SW 1271 (cell line): ENCODE measurements around the gene AHSG.
A peak's percentile ranks its signal among the peaks of the same experiment; 100 is the strongest.

Experiments
- DNase-seq, 2 experiments: peaks; one replicate each; lab custom pipeline; 2025; lab: John Stamatoyannopoulos, UW

Gene AHSG

DNA sequence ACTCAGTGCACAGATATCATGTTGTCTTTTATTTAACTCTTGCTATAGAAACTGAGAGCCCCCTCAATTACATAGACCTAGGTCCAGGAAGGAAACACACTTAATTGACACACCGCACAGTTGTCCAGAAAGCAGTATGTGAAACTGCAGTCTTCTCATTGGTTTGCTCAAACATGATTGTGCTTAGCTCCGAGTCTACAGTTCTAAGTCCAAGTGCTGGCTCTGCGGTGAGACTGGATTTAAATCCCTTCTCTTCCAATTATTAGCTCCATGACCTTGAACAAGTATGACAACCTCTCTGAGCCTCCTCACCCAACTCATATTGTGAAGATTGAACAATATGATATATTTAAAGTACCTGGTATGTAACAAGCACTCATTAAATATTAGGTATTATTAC is 19.0 kb upstream of the AHSG start:
- DNase-seq = no peak

DNA sequence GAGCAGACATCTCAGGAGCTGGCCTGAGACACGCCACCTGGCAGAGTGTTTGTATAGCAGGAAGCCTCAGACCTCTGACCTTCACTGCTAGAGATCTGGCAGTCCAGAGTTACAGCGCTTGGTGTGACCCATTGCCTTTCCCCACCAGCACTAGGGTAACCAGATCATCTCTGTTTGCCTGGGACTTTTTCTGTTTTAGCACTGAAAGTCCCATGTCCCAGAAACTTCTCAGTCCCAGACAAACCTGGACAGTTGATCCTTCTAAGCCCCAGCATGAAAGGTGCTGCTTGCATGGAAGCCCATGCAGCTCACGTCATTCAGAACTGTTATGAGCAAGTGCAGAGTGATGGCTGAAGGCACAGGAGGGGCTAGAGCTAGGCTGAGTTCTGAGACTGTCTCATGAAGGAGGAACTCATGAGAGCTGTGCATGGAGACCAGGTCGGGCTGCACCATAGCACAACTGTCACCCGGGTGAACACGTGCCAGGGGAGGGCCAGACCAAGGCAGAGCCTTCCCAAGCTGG is 18.2 kb upstream of the AHSG start:
- no peak for DNase-seq

DNA sequence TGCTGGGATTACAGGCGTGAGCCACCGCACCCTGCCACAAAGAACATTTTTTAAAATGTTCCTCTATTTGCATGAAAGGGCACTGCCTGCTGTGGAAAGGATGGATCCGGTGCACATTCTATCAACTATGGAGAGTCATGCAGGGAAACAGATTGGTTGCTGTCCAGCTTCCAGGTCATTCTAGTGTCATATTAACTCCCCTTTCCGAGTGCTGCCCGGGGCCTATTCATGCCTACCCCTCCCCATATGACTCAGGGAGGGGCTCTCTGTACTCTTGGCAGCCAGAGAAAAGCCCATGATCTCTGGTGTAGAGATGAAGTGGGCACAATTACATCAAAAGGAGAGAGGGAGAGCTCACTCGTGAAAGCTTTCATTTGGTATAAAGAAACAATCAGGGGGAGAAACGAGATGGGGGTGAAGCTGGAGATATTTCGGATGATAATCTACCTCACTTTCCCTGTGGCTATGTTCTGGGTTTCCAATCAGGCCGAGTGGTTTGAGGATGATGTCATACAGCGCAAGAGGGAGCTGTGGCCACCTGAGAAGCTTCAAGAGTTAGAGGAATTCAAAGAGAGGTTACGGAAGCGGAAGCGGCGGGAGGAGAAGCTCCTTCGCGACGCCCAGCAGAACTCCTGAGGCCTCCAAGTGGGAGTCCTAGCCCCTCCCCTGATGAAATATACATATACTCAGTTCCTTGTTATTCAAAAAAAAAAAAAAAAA is 16.1 kb upstream of the AHSG start:
- DNase-seq = no peak

DNA sequence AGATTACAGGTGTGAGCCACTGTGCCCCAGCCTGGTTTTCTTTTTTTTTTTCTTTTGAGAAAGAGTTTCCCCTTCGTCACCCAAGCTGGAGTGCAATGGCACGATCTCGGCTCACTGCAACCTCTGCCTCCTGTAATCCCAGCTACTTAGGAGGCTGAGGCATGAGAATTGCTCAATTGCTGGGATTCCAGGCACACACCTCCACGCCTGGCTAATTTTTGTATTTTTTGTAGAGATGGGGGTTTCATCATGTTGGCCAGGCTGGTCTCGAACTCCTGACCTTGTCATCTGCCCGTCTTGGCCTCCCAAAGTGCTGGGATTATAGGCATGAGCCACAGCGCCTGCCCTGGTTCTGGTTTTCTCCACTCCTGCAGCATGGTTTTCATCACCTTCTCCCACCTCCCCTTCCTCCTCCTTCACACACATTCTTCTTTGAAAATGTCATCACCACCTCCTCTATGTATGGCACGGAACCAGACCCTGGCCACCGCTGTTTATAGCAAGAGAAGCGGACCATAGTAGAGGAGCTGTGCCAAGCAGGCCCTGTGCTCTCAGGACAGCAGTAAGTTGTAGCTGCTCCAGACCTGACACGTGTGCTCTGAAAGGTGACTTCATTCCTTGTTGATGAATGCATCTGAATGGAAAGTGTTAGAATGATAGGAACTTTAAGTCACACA is 14.6 kb upstream of the AHSG start:
- DNase-seq = no peak

DNA sequence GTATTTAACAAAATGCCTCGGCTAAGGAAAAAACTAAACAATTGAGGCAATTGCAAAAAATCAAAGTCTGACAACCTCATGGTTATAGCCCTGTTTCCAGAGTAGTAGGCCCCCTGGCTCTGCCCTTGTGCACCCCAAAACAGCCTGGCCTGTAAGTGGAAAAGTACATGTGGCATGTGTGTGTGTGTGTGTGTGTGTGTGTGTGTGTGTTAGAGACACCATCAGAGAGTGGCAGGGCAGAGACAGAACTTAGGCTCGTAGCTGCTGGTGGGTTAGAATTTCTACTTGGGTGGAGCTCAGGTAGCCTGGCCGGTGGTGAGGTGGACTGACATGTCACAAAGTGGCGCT is 14.1 kb upstream of the AHSG start:
- DNase-seq = no peak

DNA sequence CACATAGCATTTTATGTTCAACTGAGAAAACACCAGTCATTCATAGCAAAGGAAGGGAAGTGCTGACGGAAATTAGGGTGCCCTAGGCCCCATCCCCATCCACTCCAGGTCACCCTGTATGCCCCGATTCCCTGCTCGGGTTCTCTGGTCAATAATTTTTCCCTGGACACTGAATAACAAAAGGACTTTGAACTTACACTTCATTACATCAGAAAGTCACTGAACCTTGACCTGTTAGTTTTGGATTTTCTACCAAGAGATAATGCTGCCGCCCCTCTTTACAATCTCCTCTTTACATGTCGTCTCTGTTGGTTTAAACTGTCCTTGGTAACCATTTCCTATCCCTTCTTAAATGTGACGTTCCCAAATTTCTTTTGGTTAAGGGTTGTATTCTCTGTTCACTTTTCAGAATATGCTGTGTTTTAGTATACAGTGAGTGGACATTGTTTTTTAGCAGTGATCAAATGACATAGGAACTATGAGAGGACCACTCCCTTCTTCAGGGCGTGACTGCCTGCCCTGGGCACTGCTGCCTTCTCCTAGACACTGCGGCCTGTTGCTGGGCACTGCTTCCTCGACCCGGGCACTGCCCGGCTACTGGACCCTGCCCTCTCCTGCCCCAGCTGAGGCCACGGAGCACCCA is 13.6 kb upstream of the AHSG start:
- DNase-seq = no peak

DNA sequence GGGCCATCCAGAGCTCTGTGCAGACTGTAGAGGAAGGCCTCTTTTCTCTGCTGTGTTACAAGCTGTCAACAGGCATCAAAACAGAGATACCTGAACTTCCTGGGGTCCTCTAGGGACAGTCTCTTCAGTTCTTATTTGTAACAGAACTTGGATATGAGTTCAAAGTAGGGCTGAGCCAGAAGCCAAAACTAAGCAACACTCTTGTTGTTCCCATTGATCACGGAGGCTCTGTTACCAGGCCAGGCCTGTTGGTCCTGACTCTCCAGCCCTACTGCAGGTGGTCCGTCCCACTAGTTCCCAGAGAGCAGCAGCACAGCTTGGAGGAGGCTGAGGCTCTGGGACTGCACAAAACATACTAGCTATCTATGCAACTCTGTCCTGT is 13.1 kb upstream of the AHSG start:
- DNase-seq = no peak

DNA sequence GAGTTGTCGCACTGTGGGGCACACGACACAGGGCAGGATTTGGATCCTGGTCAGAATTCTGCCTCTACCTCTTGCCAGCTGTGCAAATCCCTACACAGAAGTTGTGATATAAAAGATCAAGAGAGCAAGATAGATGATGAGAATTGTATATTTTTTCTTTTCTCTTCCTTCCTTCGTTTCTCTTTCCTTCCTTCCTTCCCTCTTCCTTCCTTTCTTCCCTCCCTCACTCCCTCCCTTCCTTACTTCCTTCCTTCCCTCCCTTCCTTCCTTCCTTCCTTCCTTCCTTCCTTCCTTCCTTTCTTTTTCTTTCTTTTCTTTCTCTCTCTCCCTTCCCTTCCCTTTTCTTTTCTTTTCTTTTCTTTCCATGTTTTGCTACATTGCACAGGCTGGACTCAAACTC is 12.0 kb upstream of the AHSG start:
- no peak for DNase-seq

DNA sequence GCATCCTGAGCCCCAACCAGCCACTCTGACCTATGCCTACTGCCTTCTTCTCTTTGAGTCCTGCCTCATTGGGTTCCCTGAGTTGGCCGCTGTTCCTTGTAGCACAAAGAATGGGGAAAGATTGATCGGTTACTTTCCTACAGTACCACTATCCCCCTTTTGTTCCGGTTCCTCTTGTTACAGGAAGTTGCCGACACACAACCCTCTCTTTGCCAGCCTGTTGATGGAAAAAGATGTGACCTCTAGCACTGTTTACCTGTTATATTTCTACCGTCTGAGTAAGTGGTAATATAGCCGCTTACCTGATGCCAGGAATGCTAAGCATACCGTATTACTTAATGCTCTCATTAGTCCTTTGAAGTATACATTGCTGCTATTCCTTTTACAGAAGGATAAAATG is 9.7 kb upstream of the AHSG start:
- no peak for DNase-seq

DNA sequence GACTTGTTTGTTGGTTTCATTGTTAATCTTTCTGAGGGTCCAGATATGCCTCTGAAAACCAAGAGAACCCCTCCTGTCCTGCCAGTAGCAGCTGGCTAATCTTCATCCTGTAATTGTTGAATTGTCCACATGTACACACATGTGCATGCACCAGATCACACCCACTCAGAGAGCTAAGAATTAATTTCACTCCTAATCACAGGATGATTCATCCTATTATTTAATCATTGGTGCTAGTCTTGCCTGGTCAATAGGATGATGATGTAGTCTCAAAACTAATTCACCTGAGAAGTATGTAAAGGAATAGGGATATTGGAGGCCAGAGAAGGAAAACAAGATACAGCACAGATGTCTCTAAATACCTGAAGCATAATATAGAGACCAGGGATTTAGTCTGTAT is 7.8 kb upstream of the AHSG start:
- DNase-seq = no peak

DNA sequence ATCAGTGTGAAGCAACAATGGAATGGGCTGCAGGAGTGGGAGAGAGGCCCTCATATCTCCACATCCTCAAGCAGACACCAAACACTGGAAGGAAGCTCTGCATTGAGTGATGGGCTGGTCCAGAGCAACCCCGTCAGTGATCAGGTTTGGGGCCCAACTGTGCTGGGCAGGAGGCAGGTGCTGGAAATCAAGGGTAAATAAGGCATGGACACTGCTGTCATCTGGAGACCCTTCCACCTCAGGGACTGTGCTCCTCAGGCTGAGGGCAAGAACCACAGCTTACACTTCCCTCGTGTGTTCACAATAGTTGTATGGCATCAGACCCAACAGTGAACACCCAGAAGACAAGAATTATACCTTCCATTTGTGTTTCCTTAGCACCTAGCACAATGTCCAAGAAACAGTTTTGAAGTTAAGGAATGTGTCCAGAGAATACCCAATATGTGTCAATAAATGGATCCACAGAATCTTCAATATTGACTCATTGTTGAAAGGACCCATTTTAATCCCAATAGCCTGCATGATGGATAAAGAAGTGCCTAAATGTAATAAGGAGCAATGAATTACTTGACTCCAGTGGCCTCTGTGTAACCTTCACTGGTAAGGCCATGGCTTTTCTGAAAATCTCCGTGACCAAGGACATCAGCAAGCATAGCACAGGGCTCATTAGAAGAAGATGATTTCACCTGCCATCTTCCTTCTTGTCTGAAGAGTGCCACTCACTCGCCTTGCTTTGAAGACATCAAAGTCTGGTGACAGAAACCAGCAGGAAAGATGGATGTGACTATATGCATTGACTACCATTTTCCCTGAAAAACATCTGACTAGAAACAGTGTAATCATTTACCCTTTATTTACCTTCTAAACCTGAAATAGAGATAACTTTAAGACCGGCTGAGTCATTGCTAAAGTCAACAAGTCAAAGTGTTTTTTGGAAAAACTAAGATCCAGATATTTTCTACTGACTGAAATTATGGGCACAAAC is 7.0 kb upstream of the AHSG start:
- no peak for DNase-seq

DNA sequence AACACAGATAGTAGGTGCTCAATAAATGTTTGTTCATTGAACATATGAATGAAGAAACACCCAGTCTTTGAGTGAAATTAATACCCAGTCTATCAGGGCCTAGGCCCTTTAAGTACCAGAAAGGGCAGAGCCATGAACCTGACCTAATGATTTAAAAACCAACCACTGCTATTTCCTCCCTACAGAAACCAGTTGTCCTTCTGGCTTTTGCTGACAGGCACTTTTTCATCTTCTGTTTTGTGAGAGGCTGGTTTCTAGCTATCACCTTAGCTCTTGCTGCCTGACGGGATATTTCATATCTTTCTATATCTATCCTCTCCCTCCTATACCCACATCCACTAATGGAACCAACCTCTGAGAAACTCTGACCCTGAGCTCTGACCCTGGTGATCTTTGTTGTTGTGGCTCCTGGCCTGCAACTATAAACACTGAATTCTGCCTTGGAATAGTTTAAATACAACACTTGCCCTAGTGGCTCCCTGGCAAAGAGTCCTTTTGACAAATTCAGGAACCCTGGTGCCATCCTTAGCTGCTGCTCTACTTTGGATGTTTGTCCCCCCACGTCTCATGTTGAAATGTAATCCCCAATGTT is 4.1 kb upstream of the AHSG start:
- DNase-seq = no peak

DNA sequence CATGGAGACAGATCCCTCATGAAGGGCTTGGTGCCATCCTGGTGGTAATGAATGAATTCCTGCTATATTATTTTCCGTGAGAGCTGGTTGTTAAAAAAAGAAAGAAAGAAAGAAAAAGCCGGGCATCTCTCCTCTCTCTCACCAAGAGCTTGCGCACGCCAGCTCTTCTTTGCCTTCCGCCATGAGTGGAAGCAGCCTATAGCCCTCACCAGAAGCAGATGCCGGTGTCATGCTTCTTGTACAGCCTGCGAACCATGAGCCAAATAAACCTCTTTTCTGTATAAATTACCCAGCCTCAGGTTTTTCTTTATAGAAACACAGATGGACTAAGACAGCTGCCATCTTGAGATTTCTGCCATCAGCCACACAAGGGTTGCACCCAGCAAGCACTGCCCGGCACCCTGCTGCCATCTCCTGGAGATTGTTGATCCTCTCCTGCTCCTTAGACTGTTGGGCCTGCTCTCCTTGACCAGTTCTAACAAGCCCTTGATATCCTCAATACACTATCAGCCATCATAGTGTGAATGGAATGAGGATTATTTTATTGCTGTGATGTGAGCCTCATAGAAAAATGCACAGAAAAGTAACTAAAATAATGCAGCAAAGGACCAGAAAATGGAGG is 3.5 kb upstream of the AHSG start:
- DNase-seq = peak in 1 of 2 experiments; percentile 7

DNA sequence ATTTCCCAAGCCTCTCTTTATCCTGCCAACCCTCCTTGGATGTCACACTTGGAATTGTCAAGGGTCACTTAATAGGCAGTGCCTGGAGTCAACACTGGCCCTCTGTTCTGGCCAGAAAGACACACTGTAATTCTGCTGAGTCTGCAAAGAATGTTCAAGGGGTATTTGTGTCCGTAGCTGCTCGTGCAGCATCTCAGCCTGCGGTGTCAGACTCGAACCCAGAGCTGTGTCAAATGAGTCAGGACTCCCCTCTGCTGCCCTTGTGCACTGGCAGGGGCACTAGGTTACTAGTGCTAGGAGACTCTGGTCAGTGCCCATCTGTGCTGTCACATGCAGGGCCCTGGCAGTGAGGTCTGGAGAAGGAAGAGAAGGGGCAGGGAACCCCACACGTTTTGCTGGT is 795 bp upstream of the AHSG start:
- no peak for DNase-seq

DNA sequence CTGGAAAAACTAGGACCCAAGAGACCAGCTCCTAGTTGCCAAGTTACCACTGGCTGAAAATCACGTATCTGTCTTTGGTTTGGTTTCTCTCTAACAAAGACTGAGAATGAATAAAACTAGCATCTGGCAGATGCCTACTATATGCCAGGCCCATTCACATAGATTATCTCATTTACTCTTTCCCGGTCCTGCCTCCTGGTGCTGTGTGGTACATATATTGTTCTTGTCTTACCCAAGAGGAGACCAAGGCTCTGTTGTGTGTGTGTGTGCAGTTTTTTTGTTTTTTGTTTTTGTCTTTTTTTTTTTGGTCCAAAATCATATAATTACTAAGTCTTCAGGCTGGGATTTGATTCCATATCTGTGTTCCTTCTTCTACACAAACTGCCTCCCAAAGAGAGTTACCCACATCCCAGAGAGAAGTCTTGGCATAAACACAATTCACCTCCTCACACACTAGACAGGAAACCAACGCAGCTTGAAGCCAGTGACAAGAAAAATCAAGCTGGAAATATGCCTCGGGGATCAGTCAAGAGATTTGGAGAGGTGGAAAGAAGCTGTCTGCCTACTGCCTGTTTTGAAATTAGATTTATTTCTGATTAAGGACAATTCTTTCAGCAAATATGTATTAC is 891 bp downstream of the AHSG start:
- no peak for DNase-seq

DNA sequence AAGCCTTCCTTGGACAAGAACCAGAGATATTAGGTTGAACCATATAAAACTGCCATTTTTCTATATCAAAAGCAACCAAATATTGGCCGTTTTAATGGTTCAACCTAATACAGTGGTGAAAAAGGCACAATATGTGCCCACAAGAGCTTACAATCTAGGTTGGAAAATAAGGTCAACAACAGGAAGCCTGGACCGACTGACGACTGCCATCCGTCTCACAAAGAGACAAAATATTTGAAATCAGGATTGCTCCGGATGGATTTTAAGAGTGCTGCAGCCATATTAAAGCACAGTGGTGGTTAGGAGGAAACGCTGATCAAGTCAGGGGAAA is 1.4 kb downstream of the AHSG start:
- no peak for DNase-seq

DNA sequence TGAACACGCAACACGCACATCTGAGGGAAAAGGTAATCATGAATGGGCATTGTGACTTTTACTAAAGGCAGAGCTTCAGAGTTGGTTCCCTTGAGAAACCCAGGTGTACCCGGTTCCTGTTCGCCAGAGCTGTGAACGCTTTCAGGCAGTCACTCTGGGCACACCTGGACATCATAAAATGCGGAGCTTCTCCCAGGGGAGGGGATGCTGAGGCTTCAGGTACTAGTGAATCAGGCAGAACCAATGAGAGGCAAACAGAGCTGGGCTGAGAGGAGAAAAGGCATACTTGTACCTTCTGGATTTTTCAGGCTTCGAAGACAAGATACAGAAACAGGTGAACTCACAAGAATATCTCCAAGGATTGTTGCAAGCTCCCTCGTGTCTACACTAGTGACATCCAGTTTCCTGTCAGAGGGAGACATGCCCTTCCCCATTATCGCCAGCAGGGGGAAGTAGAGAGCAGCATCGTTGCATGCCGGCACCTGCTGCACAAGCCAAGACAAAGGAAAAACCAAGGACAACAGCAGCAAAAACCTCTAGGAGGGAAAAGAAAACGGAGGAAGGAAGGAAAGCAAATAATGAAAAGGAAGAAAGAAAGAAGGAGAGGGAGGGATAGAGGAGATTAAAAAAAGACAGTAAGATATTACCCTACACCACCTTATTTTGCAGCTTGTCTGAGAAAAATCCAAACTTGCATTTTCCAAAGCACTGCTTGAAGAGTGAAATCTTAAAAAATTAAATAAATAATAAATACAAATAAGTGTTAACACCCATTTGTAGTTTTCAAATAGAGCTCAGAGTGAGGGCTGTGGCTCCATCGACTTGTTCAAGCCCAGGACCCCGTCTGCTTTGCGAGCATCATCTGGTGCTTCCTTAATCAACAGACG is 2.0 kb downstream of the AHSG start:
- DNase-seq = peak; percentile 30 to 72

DNA sequence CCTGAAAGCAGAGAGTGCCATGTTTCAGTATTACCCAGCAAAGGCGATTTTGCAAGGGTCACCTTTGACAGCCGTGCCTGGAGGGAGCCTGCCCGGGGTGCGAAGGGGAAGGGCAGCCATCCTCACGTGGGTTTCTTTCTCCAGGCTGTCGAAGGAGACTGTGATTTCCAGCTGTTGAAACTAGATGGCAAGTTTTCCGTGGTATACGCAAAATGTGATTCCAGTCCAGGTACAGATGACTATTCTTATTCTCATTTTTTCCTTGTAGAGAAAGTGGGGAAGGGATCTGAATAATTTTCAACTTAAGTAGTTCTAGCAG is 3.4 kb downstream of the AHSG start:
- no peak for DNase-seq

DNA sequence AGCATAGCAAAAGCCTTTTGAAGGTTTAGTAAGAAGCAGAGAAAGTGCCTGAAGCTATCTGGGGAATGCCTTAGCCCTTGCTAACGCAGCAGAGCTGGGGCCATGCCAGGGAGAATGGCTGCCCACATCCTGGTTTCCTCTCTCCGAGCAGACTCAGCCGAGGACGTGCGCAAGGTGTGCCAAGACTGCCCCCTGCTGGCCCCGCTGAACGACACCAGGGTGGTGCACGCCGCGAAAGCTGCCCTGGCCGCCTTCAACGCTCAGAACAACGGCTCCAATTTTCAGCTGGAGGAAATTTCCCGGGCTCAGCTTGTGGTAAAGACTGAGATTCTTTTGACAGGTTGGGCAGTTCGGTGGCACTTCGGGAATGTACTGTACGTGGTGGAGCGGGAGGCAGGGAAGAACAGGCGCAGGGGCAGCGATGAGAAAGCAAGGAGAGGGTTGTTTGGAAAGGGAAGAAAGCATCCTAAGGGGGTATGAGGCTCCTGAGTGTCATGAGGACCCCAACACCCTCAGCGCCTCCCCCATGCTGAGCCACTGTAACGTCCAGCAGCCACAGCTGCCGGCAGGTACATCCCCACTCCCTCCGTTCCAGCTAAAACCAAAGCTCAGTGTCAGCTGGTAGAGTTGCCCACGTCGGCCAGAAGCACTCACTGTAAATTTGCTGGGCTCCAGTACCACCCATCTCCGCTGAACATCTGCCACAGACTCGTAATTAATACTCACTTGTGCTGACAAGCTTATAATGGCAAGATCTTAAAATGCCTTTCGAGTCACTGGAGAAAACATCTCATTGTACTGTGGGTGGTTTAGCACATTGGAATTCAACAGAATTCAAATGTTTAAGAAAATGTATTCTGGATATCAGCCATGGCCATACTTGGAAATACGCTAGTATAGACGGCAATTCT is 4.4 kb downstream of the AHSG start:
- peak; percentile 73 to 90 for DNase-seq
